ENCODE data around the gene LMO4.

DNA sequence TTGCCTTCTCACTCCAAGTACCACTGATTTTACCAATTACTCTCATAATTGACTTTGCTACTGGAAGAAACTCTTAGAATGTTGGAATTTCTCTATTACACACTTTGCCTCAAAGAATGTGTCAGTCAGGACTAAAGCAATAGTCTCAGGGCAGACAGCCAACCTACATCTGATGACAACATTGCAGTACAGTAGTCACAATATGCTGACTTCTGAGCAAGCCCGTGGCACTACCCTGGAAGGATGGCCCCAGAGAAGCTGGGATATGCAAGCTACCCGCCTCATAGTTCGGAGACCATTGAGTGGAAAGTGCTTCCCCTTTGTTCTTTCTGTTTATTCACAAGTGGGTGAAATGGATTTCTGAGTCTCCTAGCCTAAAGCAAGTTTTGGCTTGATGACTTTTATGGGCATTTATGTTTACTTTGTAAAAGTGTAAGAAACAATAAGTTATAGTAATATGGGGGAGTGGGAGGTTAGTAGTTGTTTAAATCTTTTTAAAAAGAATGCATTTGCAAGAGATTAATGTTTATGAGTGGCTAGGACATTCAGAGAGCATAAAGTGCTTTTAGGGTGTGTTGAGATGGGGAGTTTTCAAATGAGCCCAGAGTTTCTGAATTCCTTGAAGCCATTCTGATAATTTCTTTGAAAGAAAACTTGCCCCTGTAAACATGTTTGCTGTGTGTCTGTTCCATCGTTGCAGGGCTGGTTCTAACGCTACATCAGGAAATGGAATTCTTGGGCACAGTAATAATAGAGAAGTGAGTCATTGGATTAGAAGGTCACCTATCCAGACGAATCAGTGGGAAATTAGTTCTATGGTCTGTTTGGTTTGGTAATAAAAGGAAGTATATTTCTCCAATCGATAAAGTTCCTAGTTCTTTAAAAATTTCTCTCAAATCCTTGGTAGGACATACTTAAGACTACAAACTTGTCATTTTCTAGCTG, 63.8 kb downstream of the LMO4 start:
- TF ChIP-seq CHD1 (IDR thresholded peaks at IDR 0.05; ENCODE audit: low read depth, low read length) (no peak), NFYB (IDR thresholded peaks at IDR 0.05; ENCODE audit: insufficient read depth, low read depth, low read length) (no peak), CHD4 (IDR thresholded peaks at IDR 0.05) (no peak), ZNF274 (IDR thresholded peaks at IDR 0.05; ENCODE audit: insufficient read depth, insufficient read length) (no peak), POLR2A (IDR thresholded peaks at IDR 0.05; ENCODE audit: low read depth, low read length) (no peak), BHLHE40 (IDR thresholded peaks at IDR 0.05; ENCODE audit: borderline replicate concordance in 1 of 2, low read depth in 2 of 2, low read length in 1 of 2) (no peak), SMAD1 (IDR thresholded peaks at IDR 0.05; ENCODE audit: low read depth, partially characterized antibody) (no peak)
- TF ChIP-seq, protein P1, sequence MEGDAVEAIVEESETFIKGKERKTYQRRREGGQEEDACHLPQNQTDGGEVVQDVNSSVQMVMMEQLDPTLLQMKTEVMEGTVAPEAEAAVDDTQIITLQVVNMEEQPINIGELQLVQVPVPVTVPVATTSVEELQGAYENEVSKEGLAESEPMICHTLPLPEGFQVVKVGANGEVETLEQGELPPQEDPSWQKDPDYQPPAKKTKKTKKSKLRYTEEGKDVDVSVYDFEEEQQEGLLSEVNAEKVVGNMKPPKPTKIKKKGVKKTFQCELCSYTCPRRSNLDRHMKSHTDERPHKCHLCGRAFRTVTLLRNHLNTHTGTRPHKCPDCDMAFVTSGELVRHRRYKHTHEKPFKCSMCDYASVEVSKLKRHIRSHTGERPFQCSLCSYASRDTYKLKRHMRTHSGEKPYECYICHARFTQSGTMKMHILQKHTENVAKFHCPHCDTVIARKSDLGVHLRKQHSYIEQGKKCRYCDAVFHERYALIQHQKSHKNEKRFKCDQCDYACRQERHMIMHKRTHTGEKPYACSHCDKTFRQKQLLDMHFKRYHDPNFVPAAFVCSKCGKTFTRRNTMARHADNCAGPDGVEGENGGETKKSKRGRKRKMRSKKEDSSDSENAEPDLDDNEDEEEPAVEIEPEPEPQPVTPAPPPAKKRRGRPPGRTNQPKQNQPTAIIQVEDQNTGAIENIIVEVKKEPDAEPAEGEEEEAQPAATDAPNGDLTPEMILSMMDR (IDR thresholded peaks at IDR 0.05 in 2 of 3, conservative IDR thresholded peaks at IDR 0.05 in 1 of 3; ENCODE audit: control insufficient read depth in 2 of 3, extremely low read depth in 1 of 3, insufficient read depth in 1 of 3, low read depth in 3 of 3, low read length in 3 of 3), result no peak
- TF ChIP-seq, protein P2, sequence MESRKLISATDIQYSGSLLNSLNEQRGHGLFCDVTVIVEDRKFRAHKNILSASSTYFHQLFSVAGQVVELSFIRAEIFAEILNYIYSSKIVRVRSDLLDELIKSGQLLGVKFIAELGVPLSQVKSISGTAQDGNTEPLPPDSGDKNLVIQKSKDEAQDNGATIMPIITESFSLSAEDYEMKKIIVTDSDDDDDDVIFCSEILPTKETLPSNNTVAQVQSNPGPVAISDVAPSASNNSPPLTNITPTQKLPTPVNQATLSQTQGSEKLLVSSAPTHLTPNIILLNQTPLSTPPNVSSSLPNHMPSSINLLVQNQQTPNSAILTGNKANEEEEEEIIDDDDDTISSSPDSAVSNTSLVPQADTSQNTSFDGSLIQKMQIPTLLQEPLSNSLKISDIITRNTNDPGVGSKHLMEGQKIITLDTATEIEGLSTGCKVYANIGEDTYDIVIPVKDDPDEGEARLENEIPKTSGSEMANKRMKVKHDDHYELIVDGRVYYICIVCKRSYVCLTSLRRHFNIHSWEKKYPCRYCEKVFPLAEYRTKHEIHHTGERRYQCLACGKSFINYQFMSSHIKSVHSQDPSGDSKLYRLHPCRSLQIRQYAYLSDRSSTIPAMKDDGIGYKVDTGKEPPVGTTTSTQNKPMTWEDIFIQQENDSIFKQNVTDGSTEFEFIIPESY (IDR thresholded peaks at IDR 0.05), result no peak
